Activated gamma-delta T cell (primary cell): Measurements from ENCODE around the gene ATP5MC2.
"Not testable (repeated sequence)": the region's sequence is repeated elsewhere in the genome, so short reads cannot be mapped to it uniquely, and the experiment has no call there.

Experiments
- DNase-seq: peaks from one replicate; lab custom pipeline; 2025; lab: John Stamatoyannopoulos, UW
- total RNA-seq, 2 donors: gene quantifications; one replicate each; lab custom pipeline; 2026; lab: John Stamatoyannopoulos, UW

Gene ATP5MC2
- total RNA-seq = 67.2 to 85.1 reads per million in 2 donors

- DNase-seq = peak; percentile 90
Measured at GRCh38 chr12:53675701-53676607, at the start of gene ATP5MC2. ATP5MC2 (minus strand) TSS chr12:53676083; CDS start chr12:53672614, 3,469 bp downstream.

GRCh38 chr12:53722450-53723041 lies 46.7 kb upstream of the ATP5MC2 start:
- DNase-seq = no peak

- DNase-seq = no peak
Measured at GRCh38 chr12:53720946-53721345, 45.1 kb upstream of the ATP5MC2 start.

- DNase-seq = no peak
Measured at GRCh38 chr12:53719649-53720048, 43.8 kb upstream of the ATP5MC2 start.

GRCh38 chr12:53718567-53718966 lies 42.7 kb upstream of the ATP5MC2 start:
- DNase-seq = not testable (repeated sequence)

GRCh38 chr12:53717319-53717718 lies 41.4 kb upstream of the ATP5MC2 start:
- no peak for DNase-seq

GRCh38 chr12:53714004-53714403 lies 38.1 kb upstream of the ATP5MC2 start:
- DNase-seq = no peak

GRCh38 chr12:53713516-53713915 lies 37.6 kb upstream of the ATP5MC2 start:
- DNase-seq = no peak

GRCh38 chr12:53712059-53712643 lies 36.3 kb upstream of the ATP5MC2 start:
- DNase-seq = no peak

- DNase-seq = no peak
Measured at GRCh38 chr12:53710091-53710490, 34.2 kb upstream of the ATP5MC2 start.

- DNase-seq = no peak
Measured at GRCh38 chr12:53709671-53710070, 33.8 kb upstream of the ATP5MC2 start.

GRCh38 chr12:53706080-53706479 lies 30.2 kb upstream of the ATP5MC2 start:
- DNase-seq = no peak

GRCh38 chr12:53703756-53704155 lies 27.9 kb upstream of the ATP5MC2 start:
- no peak for DNase-seq

GRCh38 chr12:53701518-53702264 lies 25.8 kb upstream of the ATP5MC2 start:
- peak; percentile 36 for DNase-seq

- DNase-seq = no peak
Measured at GRCh38 chr12:53700567-53700966, 24.7 kb upstream of the ATP5MC2 start.

GRCh38 chr12:53699678-53700025 lies 23.8 kb upstream of the ATP5MC2 start:
- no peak for DNase-seq

GRCh38 chr12:53698948-53699677 lies 23.2 kb upstream of the ATP5MC2 start:
- no peak for DNase-seq

- DNase-seq = no peak
Measured at GRCh38 chr12:53696655-53697331, 20.9 kb upstream of the ATP5MC2 start.

- DNase-seq = no peak
Measured at GRCh38 chr12:53696285-53696654, 20.4 kb upstream of the ATP5MC2 start.

GRCh38 chr12:53695152-53696145 lies 19.6 kb upstream of the ATP5MC2 start:
- DNase-seq = peak; percentile 24
